Smooth muscle cell of trachea (primary cell): ENCODE results near the gene KCP. TPM values are rescaled to one million over a fixed set of nuclear protein-coding genes. Genes with fewer than 3 reads are reported as not detected.

Experiments used
- total RNA-seq: library from RNA; depleted of rRNA; stranded (reverse); fragments of >200 nt; gene quantifications from 2 replicates; pipeline ENCODE4 v1.2.1, GENCODE V29; 2014

KCP gene
- total RNA-seq: under 0.01 and 0.66 TPM in 2 replicates

DNA sequence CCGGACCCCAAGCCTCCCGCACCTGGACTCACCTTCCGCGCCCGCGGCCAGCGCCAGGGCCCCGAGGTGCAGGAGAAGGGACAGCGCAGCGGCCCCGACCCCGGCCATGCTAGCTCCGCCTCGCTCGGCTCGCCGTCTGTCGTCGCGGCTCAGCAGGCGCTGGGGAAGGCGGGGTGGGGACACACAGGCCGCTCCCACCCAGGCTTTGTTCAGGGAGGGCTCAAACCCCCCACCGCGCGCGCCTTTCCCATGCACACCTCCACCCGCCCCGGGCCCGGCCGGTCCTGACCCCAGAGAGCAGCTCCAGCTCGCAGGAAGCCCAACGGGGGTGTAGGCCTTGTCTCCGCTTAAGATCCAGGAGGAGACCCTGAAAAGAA is at the start of gene KCP:
TSS of gene KCP (minus strand) at position 141 of the 377 bp plus-strand sequence. CDS start at position 108, 33 bp downstream.

DNA sequence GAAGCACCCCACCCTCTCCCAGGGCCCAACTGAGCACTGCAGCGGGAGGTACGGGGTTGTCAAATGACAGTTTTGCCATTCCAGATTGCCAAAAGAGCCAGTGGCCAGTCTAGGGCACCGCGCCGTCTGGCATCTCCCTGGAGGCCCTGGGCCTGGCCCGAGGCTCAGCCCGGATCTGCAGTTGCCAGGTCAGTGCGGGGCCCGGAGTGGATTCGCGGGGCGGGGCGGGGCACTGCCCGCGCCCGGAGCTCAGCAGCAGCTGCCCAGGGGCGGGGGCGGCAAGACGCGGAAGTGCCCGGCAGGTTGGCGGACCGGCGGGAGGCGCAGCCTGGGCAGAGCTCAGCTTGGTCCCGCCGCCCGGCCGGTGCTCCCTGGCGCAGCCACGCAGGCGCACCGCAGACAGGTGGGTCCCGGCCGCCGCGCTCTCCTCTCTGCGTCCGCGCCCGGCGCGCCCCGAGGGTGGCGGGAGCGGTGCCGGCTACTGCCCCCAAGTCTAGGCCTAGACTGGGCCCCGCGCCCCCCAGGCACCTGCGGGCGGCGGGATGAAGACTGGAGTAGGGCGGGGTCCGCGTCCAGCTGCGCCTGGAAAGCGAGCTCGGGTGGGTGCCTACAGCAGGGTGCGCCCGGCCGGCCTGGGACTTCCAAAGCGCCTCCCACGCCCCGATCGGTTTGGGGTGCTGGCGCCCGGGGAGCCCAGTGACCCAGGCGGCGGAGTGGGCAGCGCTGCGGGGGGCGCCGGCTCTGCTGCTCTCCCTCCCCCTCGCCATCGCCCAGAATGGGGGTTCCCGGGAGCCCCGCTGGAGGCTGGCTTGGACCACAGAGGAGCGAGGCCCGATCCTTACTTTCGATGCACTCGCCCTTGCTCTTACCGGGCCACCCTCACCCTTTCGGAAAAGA is 27.4 kb upstream of the KCP start, which contains the start of gene IRF5:
TSS of gene IRF5 (plus strand) at position 281 of the 897 bp plus-strand sequence. CDS start 4,155 bp downstream, outside the sequence.

GRCh38 chr7:128862571-128863432 is 47.7 kb downstream of the KCP start, which contains the start of gene ATP6V1F:
TSS of gene ATP6V1F (plus strand) at chr7:128862856. CDS start at chr7:128862905, 49 bp downstream.

DNA sequence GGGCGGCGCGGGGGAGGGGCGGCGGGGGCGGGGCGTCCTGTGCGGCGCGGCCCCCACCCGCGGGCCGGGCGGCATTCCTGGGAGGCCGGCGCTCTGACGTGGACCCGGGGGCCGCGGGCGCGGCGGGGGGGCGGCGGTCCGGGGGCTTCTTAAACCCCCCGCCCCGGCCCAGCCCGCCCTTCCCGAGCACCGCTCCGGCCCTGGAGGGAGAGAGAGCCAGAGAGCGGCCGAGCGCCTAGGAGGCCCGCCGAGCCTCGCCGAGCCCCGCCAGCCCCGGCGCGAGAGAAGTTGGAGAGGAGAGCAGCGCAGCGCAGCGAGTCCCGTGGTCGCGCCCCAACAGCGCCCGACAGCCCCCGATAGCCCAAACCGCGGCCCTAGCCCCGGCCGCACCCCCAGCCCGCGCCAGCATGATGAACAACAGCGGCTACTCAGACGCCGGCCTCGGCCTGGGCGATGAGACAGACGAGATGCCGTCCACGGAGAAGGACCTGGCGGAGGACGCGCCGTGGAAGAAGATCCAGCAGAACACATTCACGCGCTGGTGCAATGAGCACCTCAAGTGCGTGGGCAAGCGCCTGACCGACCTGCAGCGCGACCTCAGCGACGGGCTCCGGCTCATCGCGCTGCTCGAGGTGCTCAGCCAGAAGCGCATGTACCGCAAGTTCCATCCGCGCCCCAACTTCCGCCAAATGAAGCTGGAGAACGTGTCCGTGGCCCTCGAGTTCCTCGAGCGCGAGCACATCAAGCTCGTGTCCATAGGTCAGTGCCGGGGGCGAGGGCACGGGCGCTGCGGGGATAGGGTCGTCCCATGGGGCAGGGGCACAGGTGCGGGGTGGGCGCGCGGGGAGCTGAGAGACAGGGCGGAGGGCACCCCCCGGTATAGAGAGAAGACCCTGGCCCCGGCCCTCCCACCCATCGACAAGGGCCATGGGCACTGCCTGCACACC is 80.0 kb downstream of the KCP start, which contains the start of gene FLNC:
TSS of gene FLNC (plus strand) at position 176 of the 947 bp plus-strand sequence. CDS start at position 408, 232 bp downstream.

Other genes starting within 250 kb of the KCP start
- 1.5 TPM in 2 replicates for gene GARIN1A, start 238.4 kb downstream of the KCP start, total RNA-seq
- gene CALU, start 171.3 kb downstream of the KCP start, total RNA-seq: 765 and 1,135 TPM in 2 replicates
- not detected in 2 replicates for gene OPN1SW, start 134.9 kb downstream of the KCP start, total RNA-seq
- gene CCDC136, start 118.7 kb downstream of the KCP start, total RNA-seq: 11.1 and 15.6 TPM in 2 replicates
- gene FLNC, start 80.3 kb downstream of the KCP start, total RNA-seq: 265 and 462 TPM in 2 replicates
- gene ATP6V1F, start 47.9 kb downstream of the KCP start, total RNA-seq: 85.5 and 156 TPM in 2 replicates
- 0.83 TPM in 1 of 2 replicates, not detected in the other for gene IRF5, start 27.2 kb upstream of the KCP start, total RNA-seq
- 73.6 and 77.1 TPM in 2 replicates for gene TNPO3, start 144.4 kb upstream of the KCP start, total RNA-seq
- 0.15 and 0.17 TPM in 2 replicates for gene TSPAN33, start 234.0 kb upstream of the KCP start, total RNA-seq